GM12878 (cell line): Measurements from ENCODE around the gene COL19A1. TPM values are rescaled to one million over a fixed set of nuclear protein-coding genes. Genes with fewer than 3 reads are reported as not detected.

Experiments
- ATAC-seq: fragments of 200-7000 bp; cut with Tn5 transposase; 3 replicates; pipeline ENCODE4 v1.9.1; 2020; ENCODE audit warnings: mild to moderate bottlenecking, moderate library complexity
- BruUV-seq: library from RNA; stranded (reverse); fragments of 400-500 nt; replicated peaks from 2 replicates; lab custom pipeline; 2021; lab: Mats Ljungman, UMichigan
- CTCF ChIA-PET: fragments of 300-600 bp; sonication (Branson Sonifier 250); formaldehyde crosslinking; extraction: SDS; loops from one replicate; lab custom pipeline; 2021; ENCODE audit warnings: inconsistent platforms; lab: Yijun Ruan, JAX
- POLR2A ChIA-PET: fragments of 350-600 bp; formaldehyde crosslinking; extraction: SDS; loops from one replicate; lab custom pipeline; 2021; ENCODE audit warnings: inconsistent platforms; lab: Charles Lee
- RAD21 ChIA-PET: fragments of 300-600 bp; sonication (Branson Sonifier 250); formaldehyde crosslinking; loops from one replicate; lab custom pipeline; 2023; ENCODE audit warnings: antibody characterized with exemption; ENCODE audit not compliant: unreplicated experiment; lab: Charles Lee
- SMC1A ChIA-PET: fragments of 300-600 bp; sonication (Branson Sonifier 250); formaldehyde crosslinking; loops from one replicate; lab custom pipeline; 2023; ENCODE audit not compliant: unreplicated experiment, uncharacterized antibody; lab: Charles Lee
- DNase-seq: peaks from one replicate; pipeline ENCODE4 v3.0.0-alpha.2; 2011; ENCODE audit warnings: low read depth, low spot score
- FAIRE-seq: peaks from 3 replicates; lab custom pipeline; 2011; peaks lifted over from hg19 to GRCh38; lab: Jason Lieb, UNC
- H2AFZ ChIP-seq: 2 replicates; pipeline ENCODE4 v1.6.0; 2011; ENCODE audit warnings: low read depth, low read length, control low read depth; ENCODE audit not compliant: control insufficient read depth
- H3K27ac ChIP-seq: 2 replicates; pipeline ENCODE4 v1.5.1; 2011; ENCODE audit warnings: control low read depth; ENCODE audit not compliant: control insufficient read depth, insufficient read depth
- H3K27me3 ChIP-seq, 2 experiments: replicated peaks in 1 of 2; 2 replicates each; pipeline versions ENCODE4 v1.6.0 to v1.6.1; 2011; ENCODE audit warnings: low read length in 1 of 2; ENCODE audit not compliant: control insufficient read depth in 2 of 2, insufficient read depth in 2 of 2
- H3K36me3 ChIP-seq, 2 experiments: 2 replicates each; pipeline ENCODE4 v1.5.1; 2011; ENCODE audit warnings: low read length in 1 of 2; ENCODE audit not compliant: control insufficient read depth in 2 of 2, insufficient read depth in 2 of 2
- H3K4me1 ChIP-seq: 2 replicates; pipeline ENCODE4 v1.6.1; 2011; ENCODE audit warnings: mild to moderate bottlenecking, low read length, moderate library complexity, mixed read lengths; ENCODE audit not compliant: control insufficient read depth, insufficient read depth
- H3K4me2 ChIP-seq: 2 replicates; pipeline ENCODE4 v1.6.0; 2011; ENCODE audit warnings: control low read depth; ENCODE audit not compliant: control insufficient read depth, insufficient read depth
- H3K4me3 ChIP-seq: fragments of 200-600 bp; sonication (generic); 2 replicates; pipeline ENCODE4 v1.5.1; 2016
- H3K79me2 ChIP-seq: 2 replicates; pipeline ENCODE4 v1.6.0; 2011; ENCODE audit warnings: low read length; ENCODE audit not compliant: control insufficient read depth, insufficient read depth
- H3K9ac ChIP-seq: 2 replicates; pipeline ENCODE4 v1.8.0; 2011; ENCODE audit warnings: low read length, control low read depth, mixed read lengths; ENCODE audit not compliant: control insufficient read depth, insufficient read depth
- H3K9me3 ChIP-seq: replicated peaks from 3 replicates; pipeline ENCODE4 v1.5.1; 2011; ENCODE audit warnings: mild to moderate bottlenecking, low read length; ENCODE audit not compliant: control insufficient read depth, insufficient read depth
- H4K20me1 ChIP-seq: 2 replicates; pipeline ENCODE4 v1.6.0; 2011; ENCODE audit not compliant: control insufficient read depth, insufficient read depth
- ETV6 ChIP-seq, 2 experiments: fragments of 450-650 bp in 1 of 2; IDR thresholded peaks in 1 of 2; conservative IDR thresholded peaks in 1 of 2; 2 replicates each; pipeline ENCODE4 v1.6.1; 2014; ENCODE audit warnings: antibody characterized with exemption in 1 of 2, borderline replicate concordance in 1 of 2, low read depth in 1 of 2, mild to moderate bottlenecking in 1 of 2, moderate library complexity in 1 of 2
- EZH2 ChIP-seq: IDR thresholded peaks from 2 replicates; pipeline ENCODE4 v1.6.1; 2012; ENCODE audit warnings: low read depth, mild to moderate bottlenecking, control low read depth, inconsistent platforms, low read length, borderline replicate concordance; ENCODE audit not compliant: control insufficient read depth
- HDAC6 ChIP-seq: fragments of 200-600 bp; sonication (generic); IDR thresholded peaks from one replicate; pipeline ENCODE4 v1.8.0; 2017; ENCODE audit warnings: antibody characterized with exemption; ENCODE audit not compliant: unreplicated experiment
- IKZF2 ChIP-seq, 2 experiments: fragments of 450-650 bp; IDR thresholded peaks; 2 replicates each; pipeline ENCODE4 v1.6.1; 2017; ENCODE audit warnings: mild to moderate bottlenecking in 2 of 2, moderate library complexity in 2 of 2
- IRF4 ChIP-seq: IDR thresholded peaks from 2 replicates; pipeline ENCODE4 v1.6.1; 2011; ENCODE audit warnings: low read depth, low read length
- JUNB ChIP-seq: IDR thresholded peaks from 2 replicates; pipeline ENCODE4 v1.6.1; 2016; ENCODE audit warnings: antibody characterized with exemption, mild to moderate bottlenecking
- KAT2A ChIP-seq: conservative IDR thresholded peaks from 2 replicates; pipeline ENCODE4 v1.6.1; 2011; ENCODE audit warnings: low read depth, low read length; ENCODE audit not compliant: control insufficient read depth
- NR2C1 ChIP-seq: fragments of 450-650 bp; IDR thresholded peaks from 2 replicates; pipeline ENCODE4 v1.6.1; 2017; ENCODE audit warnings: antibody characterized with exemption, mild to moderate bottlenecking, moderate library complexity
- NR2F1 ChIP-seq: fragments of 450-650 bp; conservative IDR thresholded peaks from 2 replicates; pipeline ENCODE4 v1.6.1; 2017; ENCODE audit warnings: mild to moderate bottlenecking
- RBBP5 ChIP-seq: fragments of 200-600 bp; sonication (generic); conservative IDR thresholded peaks from 2 replicates; pipeline ENCODE4 v1.6.1; 2016
- SIX5 ChIP-seq: IDR thresholded peaks from 2 replicates; pipeline ENCODE4 v1.6.1; 2011; ENCODE audit warnings: mild to moderate bottlenecking, low read depth, low read length, moderate library complexity; ENCODE audit not compliant: severe bottlenecking
- TCF3 ChIP-seq: IDR thresholded peaks from 2 replicates; pipeline ENCODE4 v1.6.1; 2012; ENCODE audit warnings: low read depth, mild to moderate bottlenecking, low read length, borderline replicate concordance; ENCODE audit not compliant: insufficient read depth
- WGBS: methylation state at CpG from one replicate; pipeline ENCODE4 v1.1.6; 2016; ENCODE audit warnings: low lambda C conversion rate; ENCODE audit not compliant: insufficient replicate concordance, insufficient coverage; ENCODE audit errors: missing lambda C conversion rate; 5-methylcytosine and 5-hydroxymethylcytosine counted together
- in situ Hi-C: fragments of 300-500 bp; cut with MboI; formaldehyde crosslinking; loops from 9 replicates; pipeline ENCODE4 v1.14.3; 2018; ENCODE audit warnings: mixed read lengths
- intact Hi-C: fragments of 100-400 bp; cut with micrococcal nuclease; formaldehyde crosslinking; loops from one replicate; pipeline ENCODE4 v1.14.2; 2022; ENCODE audit not compliant: unreplicated experiment
- polyA plus RNA-seq, 11 experiments: library from polyadenylated mRNA; depleted of rRNA in 4 of 11; unstranded in 6 of 11; stranded (reverse) in 5 of 11; fragments of >200 nt; fragmentation: Nextera tagmentation in 4 of 11; fragmentation: Illumina TruSeq in 1 of 11; extraction: Ambion mirVana in 4 of 11; extraction: Trizol in 1 of 11; gene quantifications; 1 replicate in 1 of 11; 2 replicates in 10 of 11; pipeline versions ENCODE4 v1.2.1 to v1.2.3, GENCODE V29; 2011 to 2016; ENCODE audit warnings: inconsistent platforms in 2 of 11, missing spikeins in 2 of 11, low read depth in 1 of 11
- total RNA-seq, 4 experiments: library from RNA; depleted of rRNA in 3 of 4; stranded (reverse); fragments of >200 nt in 3 of 4; fragmentation: Illumina TruSeq in 1 of 4; extraction: Trizol in 1 of 4; gene quantifications; 2 replicates each; pipeline versions ENCODE4 v1.2.1 to v1.2.3, GENCODE V29; 2013 to 2021
- TF ChIP-seq, protein P1 (sequence below): fragments of 450-650 bp; IDR thresholded peaks from 2 replicates; pipeline ENCODE4 v1.6.1; 2016; ENCODE audit warnings: mild to moderate bottlenecking
- TF ChIP-seq, protein P2 (sequence below): fragments of 450-650 bp; formaldehyde crosslinking; IDR thresholded peaks from 2 replicates; pipeline ENCODE4 v1.4.0; 2022; ENCODE audit warnings: mild to moderate bottlenecking, moderate library complexity

COL19A1 gene
- total and polyA plus RNA-seq, 10 of the 15 experiments (the other 5 are each of a cell fraction or from before 2014, with no cell fraction given): 1.1 to 13.5 (median 4.1) TPM

- Histone ChIP-seq H3K9me3 (no peaks in the 10 kb centered on the region), H3K4me3 (no peak overlapping the region), H2AFZ (no peak overlapping the region), H3K4me1 (no peaks in the 10 kb centered on the region), H3K79me2 (no peaks in the 10 kb centered on the region), H3K4me2 (no peak overlapping the region), H3K36me3 (no peaks in the 10 kb centered on the region), H3K9ac (no peak overlapping the region), H3K27me3 (no peaks in the 10 kb centered on the region), H3K27ac (no peak overlapping the region), H4K20me1 (no peaks in the 10 kb centered on the region)
- in situ Hi-C loops: no loop called here
- WGBS: 99% methylated on average over 4 of the region's 4 CpGs
- FAIRE-seq (no peak), ATAC-seq (no peak), DNase-seq (no peak)
- intact Hi-C loops: no loop called here
- ChIA-PET CTCF (interaction anchor here (0.6 to 1.4 kb wide), 4 partner anchors 14 to 259 kb away, joined by 3 to 4 read pairs (median 4); no protein-coding TSS in a partner anchor), POLR2A (interaction anchor here (1.5 kb wide), 1 partner anchor 17 kb away, joined by 5 read pairs; the partner anchor contains the start of gene COL19A1), SMC1A (interaction anchor here (0.9 to 3.5 kb wide), 5 partner anchors 9 to 66 kb away, joined by 3 to 14 read pairs (median 3); no protein-coding TSS in a partner anchor), RAD21 (interaction anchor here (0.8 to 1.2 kb wide), 2 partner anchors 11 to 138 kb away, joined by 3 read pairs; no protein-coding TSS in a partner anchor)
- BruUV-seq: no TSS peak
- TF ChIP-seq KAT2A (no peak), NR2F1 (no peak), NR2C1 (no peak), RBBP5 (no peak), IKZF2 (IDR thresholded peaks at IDR 0.05) (no peak), JUNB (no peak), EZH2 (no peak), TCF3 (no peak), ETV6 (conservative IDR thresholded peaks at IDR 0.05 in 1 of 2, IDR thresholded peaks at IDR 0.05 in 1 of 2; ENCODE audit: borderline replicate concordance in 1 of 2, low read depth in 1 of 2) (no peak), SIX5 (no peak), HDAC6 (no peak), IRF4 (no peak)
- TF ChIP-seq, protein P1, sequence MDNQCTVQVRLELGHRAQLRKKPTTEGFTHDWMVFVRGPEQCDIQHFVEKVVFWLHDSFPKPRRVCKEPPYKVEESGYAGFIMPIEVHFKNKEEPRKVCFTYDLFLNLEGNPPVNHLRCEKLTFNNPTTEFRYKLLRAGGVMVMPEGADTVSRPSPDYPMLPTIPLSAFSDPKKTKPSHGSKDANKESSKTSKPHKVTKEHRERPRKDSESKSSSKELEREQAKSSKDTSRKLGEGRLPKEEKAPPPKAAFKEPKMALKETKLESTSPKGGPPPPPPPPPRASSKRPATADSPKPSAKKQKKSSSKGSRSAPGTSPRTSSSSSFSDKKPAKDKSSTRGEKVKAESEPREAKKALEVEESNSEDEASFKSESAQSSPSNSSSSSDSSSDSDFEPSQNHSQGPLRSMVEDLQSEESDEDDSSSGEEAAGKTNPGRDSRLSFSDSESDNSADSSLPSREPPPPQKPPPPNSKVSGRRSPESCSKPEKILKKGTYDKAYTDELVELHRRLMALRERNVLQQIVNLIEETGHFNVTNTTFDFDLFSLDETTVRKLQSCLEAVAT: no peak
- TF ChIP-seq, protein P2, sequence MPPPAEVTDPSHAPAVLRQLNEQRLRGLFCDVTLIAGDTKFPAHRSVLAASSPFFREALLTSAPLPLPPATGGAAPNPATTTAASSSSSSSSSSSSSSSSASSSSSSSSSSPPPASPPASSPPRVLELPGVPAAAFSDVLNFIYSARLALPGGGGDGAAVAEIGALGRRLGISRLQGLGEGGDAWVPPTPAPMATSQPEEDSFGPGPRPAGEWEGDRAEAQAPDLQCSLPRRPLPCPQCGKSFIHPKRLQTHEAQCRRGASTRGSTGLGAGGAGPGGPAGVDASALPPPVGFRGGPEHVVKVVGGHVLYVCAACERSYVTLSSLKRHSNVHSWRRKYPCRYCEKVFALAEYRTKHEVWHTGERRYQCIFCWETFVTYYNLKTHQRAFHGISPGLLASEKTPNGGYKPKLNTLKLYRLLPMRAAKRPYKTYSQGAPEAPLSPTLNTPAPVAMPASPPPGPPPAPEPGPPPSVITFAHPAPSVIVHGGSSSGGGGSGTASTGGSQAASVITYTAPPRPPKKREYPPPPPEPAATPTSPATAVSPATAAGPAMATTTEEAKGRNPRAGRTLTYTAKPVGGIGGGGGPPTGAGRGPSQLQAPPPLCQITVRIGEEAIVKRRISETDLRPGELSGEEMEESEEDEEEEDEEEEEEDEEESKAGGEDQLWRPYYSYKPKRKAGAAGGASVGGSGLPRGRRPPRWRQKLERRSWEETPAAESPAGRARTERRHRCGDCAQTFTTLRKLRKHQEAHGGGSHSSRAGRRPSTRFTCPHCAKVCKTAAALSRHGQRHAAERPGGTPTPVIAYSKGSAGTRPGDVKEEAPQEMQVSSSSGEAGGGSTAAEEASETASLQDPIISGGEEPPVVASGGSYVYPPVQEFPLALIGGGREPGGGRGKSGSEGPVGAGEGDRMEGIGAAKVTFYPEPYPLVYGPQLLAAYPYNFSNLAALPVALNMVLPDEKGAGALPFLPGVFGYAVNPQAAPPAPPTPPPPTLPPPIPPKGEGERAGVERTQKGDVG: no peak
Observed at GRCh38 chr6:69848552-69848951, 17.8 kb upstream of the COL19A1 start.
